ENCODE results near the gene ITGA7. TPM values are rescaled to one million over a fixed set of nuclear protein-coding genes. Genes with fewer than 3 reads are reported as not detected.

The ITGA7 gene
- total RNA-seq, 1 experiment from 2014 or later: 14.7 TPM

GRCh38 chr12:55675666-55676065 lies 32.0 kb downstream of the ITGA7 start:
- DNase-seq (ENCODE audit: low spot score): no peak
- no peaks in the 10 kb centered on the region for H3K36me3 ChIP-seq (ENCODE audit: insufficient read depth, low read length, poor library complexity, severe bottlenecking)
- no peaks in the 10 kb centered on the region for H3K27me3 ChIP-seq (replicated peaks; ENCODE audit: insufficient read depth, low read depth, low read length, poor library complexity)
- no peaks in the 10 kb centered on the region for H3K4me1 ChIP-seq (ENCODE audit: insufficient read depth, low read length, poor library complexity, severe bottlenecking)
- ChIA-PET POLR2A (ENCODE audit: low non-redundant PET) (no interaction called here), CTCF (no interaction called here)
- H3K4me3 ChIP-seq (ENCODE audit: low read depth, low read length, poor library complexity, severe bottlenecking): no peak overlapping the region
- no peaks in the 10 kb centered on the region for H3K9me3 ChIP-seq (ENCODE audit: low read depth, low read length, poor library complexity, severe bottlenecking)
- TF ChIP-seq EZH2 (IDR thresholded peaks at IDR 0.05; ENCODE audit: borderline replicate concordance, low read depth, low read length, poor library complexity, severe bottlenecking): no peak
- no peak for TF ChIP-seq CTCF (conservative IDR thresholded peaks at IDR 0.05; ENCODE audit: low read depth, low read length)
- intact Hi-C loops (cut with micrococcal nuclease; ENCODE audit: unreplicated experiment): no loop called here
- no TSS peak for BruUV-seq (replicated peaks)
- H3K27ac ChIP-seq (ENCODE audit: low read depth, low read length, poor library complexity, severe bottlenecking): no peak overlapping the region

GRCh38 chr12:55673638-55674037 lies 34.1 kb downstream of the ITGA7 start:
- Histone ChIP-seq H3K9me3 (ENCODE audit: low read depth, low read length, poor library complexity, severe bottlenecking) (no peaks in the 10 kb centered on the region), H3K27ac (ENCODE audit: low read depth, low read length, poor library complexity, severe bottlenecking) (no peak overlapping the region), H3K4me1 (ENCODE audit: insufficient read depth, low read length, poor library complexity, severe bottlenecking) (no peaks in the 10 kb centered on the region), H3K27me3 (replicated peaks; ENCODE audit: insufficient read depth, low read depth, low read length, poor library complexity) (no peaks in the 10 kb centered on the region), H3K4me3 (ENCODE audit: low read depth, low read length, poor library complexity, severe bottlenecking) (no peak overlapping the region), H3K36me3 (ENCODE audit: insufficient read depth, low read length, poor library complexity, severe bottlenecking) (no peaks in the 10 kb centered on the region)
- ChIA-PET CTCF (no interaction called here), POLR2A (ENCODE audit: low non-redundant PET) (interaction anchor here (0.6 kb wide), 1 partner anchor 196 kb away, joined by 3 read pairs; no protein-coding TSS in a partner anchor)
- no TSS peak for BruUV-seq (replicated peaks)
- TF ChIP-seq EZH2 (IDR thresholded peaks at IDR 0.05; ENCODE audit: borderline replicate concordance, low read depth, low read length, poor library complexity, severe bottlenecking) (no peak), CTCF (conservative IDR thresholded peaks at IDR 0.05; ENCODE audit: low read depth, low read length) (no peak)
- intact Hi-C loops (cut with micrococcal nuclease; ENCODE audit: unreplicated experiment): no loop called here
- DNase-seq (ENCODE audit: low spot score): no peak

GRCh38 chr12:55671746-55672145 lies 36.0 kb downstream of the ITGA7 start:
- Histone ChIP-seq H3K27ac (ENCODE audit: low read depth, low read length, poor library complexity, severe bottlenecking) (no peak overlapping the region), H3K27me3 (replicated peaks; ENCODE audit: insufficient read depth, low read depth, low read length, poor library complexity) (no peaks in the 10 kb centered on the region), H3K4me3 (ENCODE audit: low read depth, low read length, poor library complexity, severe bottlenecking) (no peak overlapping the region), H3K4me1 (ENCODE audit: insufficient read depth, low read length, poor library complexity, severe bottlenecking) (no peaks in the 10 kb centered on the region), H3K9me3 (ENCODE audit: low read depth, low read length, poor library complexity, severe bottlenecking) (no peaks in the 10 kb centered on the region), H3K36me3 (ENCODE audit: insufficient read depth, low read length, poor library complexity, severe bottlenecking) (no peaks in the 10 kb centered on the region)
- no peak for TF ChIP-seq EZH2 (IDR thresholded peaks at IDR 0.05; ENCODE audit: borderline replicate concordance, low read depth, low read length, poor library complexity, severe bottlenecking)
- no peak for TF ChIP-seq CTCF (conservative IDR thresholded peaks at IDR 0.05; ENCODE audit: low read depth, low read length)
- POLR2A ChIA-PET (ENCODE audit: low non-redundant PET): no interaction called here
- no peak for DNase-seq (ENCODE audit: low spot score)
- intact Hi-C loops (cut with micrococcal nuclease; ENCODE audit: unreplicated experiment): no loop called here
- CTCF ChIA-PET: no interaction called here
- no TSS peak for BruUV-seq (replicated peaks)
